ENCODE measurements around the gene LAMP2.
"Not testable (repeated sequence)": the region's sequence is repeated elsewhere in the genome, so short reads cannot be mapped to it uniquely, and the experiment has no call there.

Gene LAMP2

GRCh38 chrX:120477453-120477852 is 8.4 kb upstream of the LAMP2 start:
- ChIA-PET CTCF (interaction anchor here (1.0 kb wide), 1 partner anchor 25 kb away, joined by 4 read pairs; no protein-coding TSS in a partner anchor), POLR2A (interaction anchor here (1.2 to 1.4 kb wide), 2 partner anchors 8 to 9 kb away, joined by 3 to 4 read pairs; no protein-coding TSS in a partner anchor)
- no peak for TF ChIP-seq FOXA1 (IDR thresholded peaks at IDR 0.05)
- no peak for TF ChIP-seq LEF1 (IDR thresholded peaks at IDR 0.05; ENCODE audit: borderline replicate concordance)
- TF ChIP-seq ARNT (IDR thresholded peaks at IDR 0.05): no peak
- TF ChIP-seq SUZ12 (IDR thresholded peaks at IDR 0.05): no peak
- no peak for TF ChIP-seq ZNF384 (IDR thresholded peaks at IDR 0.05)
- no peak for TF ChIP-seq NFRKB (IDR thresholded peaks at IDR 0.05)
- TF ChIP-seq PKNOX1 (IDR thresholded peaks at IDR 0.05): no peak
- TF ChIP-seq SP1 (IDR thresholded peaks at IDR 0.05): no peak
- no peak for TF ChIP-seq FOXK2 (IDR thresholded peaks at IDR 0.05)
- no peak for TF ChIP-seq TARDBP (IDR thresholded peaks at IDR 0.05)
- no peak for TF ChIP-seq HDGF (IDR thresholded peaks at IDR 0.05; ENCODE audit: borderline replicate concordance)
- no peak for TF ChIP-seq FOXM1 (IDR thresholded peaks at IDR 0.05; ENCODE audit: borderline replicate concordance)
- no peak for TF ChIP-seq L3MBTL2 (conservative IDR thresholded peaks at IDR 0.05)
- TF ChIP-seq BHLHE40 (IDR thresholded peaks at IDR 0.05; ENCODE audit: borderline replicate concordance): no peak
- no peak for TF ChIP-seq CTBP1 (IDR thresholded peaks at IDR 0.05; ENCODE audit: borderline replicate concordance)
- TF ChIP-seq ELF4 (IDR thresholded peaks at IDR 0.05): no peak
- DNase-seq (ENCODE audit: extremely low spot score): no peak

- ChIA-PET POLR2A (interaction anchor here (1.2 kb wide), 1 partner anchor 9 kb away, joined by 4 read pairs; no protein-coding TSS in a partner anchor), CTCF (interaction anchor here (1.3 kb wide), 1 partner anchor 9 kb away, joined by 4 read pairs; no protein-coding TSS in a partner anchor)
- no peak for TF ChIP-seq FOXK2 (IDR thresholded peaks at IDR 0.05)
- TF ChIP-seq CTBP1 (IDR thresholded peaks at IDR 0.05; ENCODE audit: borderline replicate concordance): no peak
- TF ChIP-seq FOXA1 (IDR thresholded peaks at IDR 0.05): no peak
- TF ChIP-seq ZNF384 (IDR thresholded peaks at IDR 0.05): no peak
- no peak for TF ChIP-seq FOXM1 (IDR thresholded peaks at IDR 0.05; ENCODE audit: borderline replicate concordance)
- no peak for TF ChIP-seq L3MBTL2 (conservative IDR thresholded peaks at IDR 0.05)
- TF ChIP-seq PKNOX1 (IDR thresholded peaks at IDR 0.05): no peak
- no peak for TF ChIP-seq TARDBP (IDR thresholded peaks at IDR 0.05)
- TF ChIP-seq ARNT (IDR thresholded peaks at IDR 0.05): no peak
- TF ChIP-seq NFRKB (IDR thresholded peaks at IDR 0.05): no peak
- TF ChIP-seq SUZ12 (IDR thresholded peaks at IDR 0.05): no peak
- no peak for TF ChIP-seq LEF1 (IDR thresholded peaks at IDR 0.05; ENCODE audit: borderline replicate concordance)
- TF ChIP-seq SP1 (IDR thresholded peaks at IDR 0.05): no peak
- no peak for TF ChIP-seq HDGF (IDR thresholded peaks at IDR 0.05; ENCODE audit: borderline replicate concordance)
- TF ChIP-seq BHLHE40 (IDR thresholded peaks at IDR 0.05; ENCODE audit: borderline replicate concordance): no peak
- no peak for TF ChIP-seq ELF4 (IDR thresholded peaks at IDR 0.05)
- no peak for DNase-seq (ENCODE audit: extremely low spot score)
Observed at GRCh38 chrX:120476714-120477113, 7.6 kb upstream of the LAMP2 start.

GRCh38 chrX:120475447-120475846 is 6.4 kb upstream of the LAMP2 start:
- POLR2A ChIA-PET; DNase-seq (ENCODE audit: extremely low spot score): not testable (repeated sequence)
- CTCF ChIA-PET: interaction anchor here (0.6 to 1.0 kb wide), 3 partner anchors 11 to 24 kb away, joined by 3 to 6 read pairs (median 4); no protein-coding TSS in a partner anchor

- TF ChIP-seq FOXK2 (IDR thresholded peaks at IDR 0.05) (no peak), LEF1 (IDR thresholded peaks at IDR 0.05; ENCODE audit: borderline replicate concordance) (no peak), ZNF384 (IDR thresholded peaks at IDR 0.05) (no peak), NFRKB (IDR thresholded peaks at IDR 0.05) (no peak), SP1 (IDR thresholded peaks at IDR 0.05) (no peak), PKNOX1 (IDR thresholded peaks at IDR 0.05) (no peak)
- DNase-seq (ENCODE audit: extremely low spot score): no peak
- CTCF ChIA-PET: no interaction called here
- POLR2A ChIA-PET: no interaction called here
Observed at GRCh38 chrX:120474085-120474484, 5.0 kb upstream of the LAMP2 start.

GRCh38 chrX:120469657-120470056 is 561 bp upstream of the LAMP2 start:
- POLR2A ChIA-PET; CTCF ChIA-PET; DNase-seq (ENCODE audit: extremely low spot score): not testable (repeated sequence)

- ChIA-PET CTCF (interaction anchor here (0.6 kb wide), 1 partner anchor 16 kb away, joined by 4 read pairs; no protein-coding TSS in a partner anchor), POLR2A (interaction anchor here (0.6 to 0.9 kb wide), 2 partner anchors 10 to 18 kb away, joined by 3 to 10 read pairs; no protein-coding TSS in a partner anchor)
- no peak for DNase-seq (ENCODE audit: extremely low spot score)
- TF ChIP-seq FOXK2 (IDR thresholded peaks at IDR 0.05): no peak
- no peak for TF ChIP-seq LEF1 (IDR thresholded peaks at IDR 0.05; ENCODE audit: borderline replicate concordance)
- no peak for TF ChIP-seq CTBP1 (IDR thresholded peaks at IDR 0.05; ENCODE audit: borderline replicate concordance)
- no peak for TF ChIP-seq PKNOX1 (IDR thresholded peaks at IDR 0.05)
- TF ChIP-seq FOXA1 (IDR thresholded peaks at IDR 0.05): no peak
- no peak for TF ChIP-seq FOXM1 (IDR thresholded peaks at IDR 0.05; ENCODE audit: borderline replicate concordance)
- no peak for TF ChIP-seq HDGF (IDR thresholded peaks at IDR 0.05; ENCODE audit: borderline replicate concordance)
- TF ChIP-seq SP1 (IDR thresholded peaks at IDR 0.05): no peak
- no peak for TF ChIP-seq ELF4 (IDR thresholded peaks at IDR 0.05)
- no peak for TF ChIP-seq SUZ12 (IDR thresholded peaks at IDR 0.05)
- no peak for TF ChIP-seq BHLHE40 (IDR thresholded peaks at IDR 0.05; ENCODE audit: borderline replicate concordance)
Observed at GRCh38 chrX:120468479-120468824, 644 bp downstream of the LAMP2 start.
